ENCODE measurements around the gene HRH2. TPM values are rescaled to one million over a fixed set of nuclear protein-coding genes. Genes with fewer than 3 reads are reported as not detected.

Gene HRH2
- 1 to 10 TPM in 1 of 2 donors, under 1 TPM in 1; 0.47 to 1.4 TPM for total RNA-seq
- polyA plus RNA-seq (ENCODE audit: insufficient read depth, low read depth, low replicate concordance) = 1.3 TPM
- long read RNA-seq, donor 1, partial matches to known transcripts = 0 of 1 reads
- long read RNA-seq, donor 1, other reads (novel, unspliced or antisense) = 0 of 1 reads
- long read RNA-seq, donor 2, full-length matches to known transcripts = 4 of 4 reads
- long read RNA-seq, donor 2, partial matches to known transcripts = 0 of 4 reads
- long read RNA-seq, donor 2, other reads (novel, unspliced or antisense) = 0 of 4 reads

GRCh38 chr5:175657593-175658271 is at the start of gene HRH2:
TSS of gene HRH2 (plus strand) at chr5:175658071. CDS start at chr5:175683234, 25,163 bp downstream.
- Histone ChIP-seq H3K27ac (no peak within 1 kb of the TSS), H3K9me3 (no peaks in the 10 kb centered on the region), H3K27me3 (no peaks in the 10 kb centered on the region), H3K4me3 (peak within 1 kb of the TSS; percentile 48), H3K4me1 (no peaks in the 10 kb centered on the region), H3K36me3 (ENCODE audit: low read depth, missing control alignments) (no peaks in the 10 kb centered on the region)
- no peak for TF ChIP-seq POLR2A (IDR thresholded peaks at IDR 0.05)
- intact Hi-C loops (cut with DNase I; ENCODE audit: low total_unique reads) = no loop called here
- WGBS, 2 donors = 1% methylated on average over 39 to 57 of the region's 58 CpGs
- peak; percentile 27 for DNase-seq

- Histone ChIP-seq H3K27ac (no peak overlapping the region), H3K4me1 (no peaks in the 10 kb centered on the region), H3K27me3 (no peaks in the 10 kb centered on the region), H3K36me3 (ENCODE audit: low read depth, missing control alignments) (no peaks in the 10 kb centered on the region), H3K9me3 (no peaks in the 10 kb centered on the region), H3K4me3 (no peak overlapping the region)
- WGBS, 2 donors = 80 to 86% methylated on average over 11 of the region's 11 CpGs
- no peak for TF ChIP-seq POLR2A (IDR thresholded peaks at IDR 0.05)
- no peak for TF ChIP-seq CTCF (IDR thresholded peaks at IDR 0.05)
- DNase-seq = no peak
- intact Hi-C loops (cut with DNase I; ENCODE audit: low total_unique reads) = no loop called here
These were observed 48.3 kb upstream of the HRH2 start for GRCh38 chr5:175609526-175609925.

GRCh38 chr5:175610381-175610780 is 47.5 kb upstream of the HRH2 start:
- 59 to 72% methylated on average over 5 of the region's 5 CpGs for WGBS, 2 donors
- no peak for TF ChIP-seq POLR2A (IDR thresholded peaks at IDR 0.05)
- TF ChIP-seq CTCF (IDR thresholded peaks at IDR 0.05) = no peak
- no peak overlapping the region for H3K4me3 ChIP-seq
- H3K27me3 ChIP-seq = no peaks in the 10 kb centered on the region
- no peak for DNase-seq
- no peaks in the 10 kb centered on the region for H3K36me3 ChIP-seq (ENCODE audit: low read depth, missing control alignments)
- intact Hi-C loops (cut with DNase I; ENCODE audit: low total_unique reads) = no loop called here
- no peaks in the 10 kb centered on the region for H3K4me1 ChIP-seq
- no peaks in the 10 kb centered on the region for H3K9me3 ChIP-seq
- H3K27ac ChIP-seq = no peak overlapping the region

GRCh38 chr5:175610898-175611297 is 47.0 kb upstream of the HRH2 start:
- no peaks in the 10 kb centered on the region for H3K27me3 ChIP-seq
- H3K27ac ChIP-seq = no peak overlapping the region
- H3K4me3 ChIP-seq = no peak overlapping the region
- DNase-seq = no peak
- TF ChIP-seq POLR2A (IDR thresholded peaks at IDR 0.05) = no peak
- no peak for TF ChIP-seq CTCF (IDR thresholded peaks at IDR 0.05)
- H3K4me1 ChIP-seq = no peaks in the 10 kb centered on the region
- H3K9me3 ChIP-seq = no peaks in the 10 kb centered on the region
- no peaks in the 10 kb centered on the region for H3K36me3 ChIP-seq (ENCODE audit: low read depth, missing control alignments)
- intact Hi-C loops (cut with DNase I; ENCODE audit: low total_unique reads) = no loop called here
- 57 to 63% methylated on average over 3 of the region's 3 CpGs for WGBS, 2 donors

- no peak overlapping the region for H3K27ac ChIP-seq
- H3K36me3 ChIP-seq (ENCODE audit: low read depth, missing control alignments) = no peaks in the 10 kb centered on the region
- H3K4me3 ChIP-seq = no peak overlapping the region
- no peak for TF ChIP-seq POLR2A (IDR thresholded peaks at IDR 0.05)
- no peak for TF ChIP-seq CTCF (IDR thresholded peaks at IDR 0.05)
- H3K4me1 ChIP-seq = no peaks in the 10 kb centered on the region
- DNase-seq = no peak
- H3K9me3 ChIP-seq = no peaks in the 10 kb centered on the region
- H3K27me3 ChIP-seq = no peaks in the 10 kb centered on the region
- intact Hi-C loops (cut with DNase I; ENCODE audit: low total_unique reads) = no loop called here
- WGBS, 2 donors = 80 to 86% methylated on average over 7 of the region's 7 CpGs
These were observed 43.6 kb upstream of the HRH2 start for GRCh38 chr5:175614223-175614815.
